HEK293T (cell line): ENCODE results near the gene INPP5D.

ENCODE experiments used
- CTCF ChIA-PET: fragments of 350-600 bp; formaldehyde crosslinking; extraction: SDS; loops from one replicate; lab custom pipeline; 2021; ENCODE audit warnings: antibody characterized with exemption, inconsistent platforms; lab: Yijun Ruan, JAX
- POLR2A ChIA-PET: fragments of 350-600 bp; formaldehyde crosslinking; extraction: SDS; loops from one replicate; lab custom pipeline; 2020; ENCODE audit warnings: antibody characterized with exemption, inconsistent platforms; lab: Yijun Ruan, JAX
- DNase-seq: peaks from one replicate; pipeline ENCODE4 v3.0.0; 2012; ENCODE audit warnings: mixed read lengths; ENCODE audit errors: extremely low spot score
- ARNT ChIP-seq: fragments of 450-650 bp; IDR thresholded peaks from 2 replicates; pipeline ENCODE4 v1.6.1; 2017; ENCODE audit warnings: mild to moderate bottlenecking
- BHLHE40 ChIP-seq: fragments of 450-650 bp; IDR thresholded peaks from 2 replicates; pipeline ENCODE4 v1.6.1; 2016; ENCODE audit warnings: mild to moderate bottlenecking, moderate library complexity, borderline replicate concordance
- CTBP1 ChIP-seq: fragments of 450-650 bp; IDR thresholded peaks from 2 replicates; pipeline ENCODE4 v1.6.1; 2016; ENCODE audit warnings: borderline replicate concordance
- ELF4 ChIP-seq: fragments of 450-650 bp; IDR thresholded peaks from 2 replicates; pipeline ENCODE4 v1.6.1; 2017; ENCODE audit warnings: antibody characterized with exemption
- FOXA1 ChIP-seq: fragments of 450-650 bp; IDR thresholded peaks from 2 replicates; pipeline ENCODE4 v1.6.1; 2016; ENCODE audit warnings: mild to moderate bottlenecking
- FOXK2 ChIP-seq: fragments of 450-650 bp; IDR thresholded peaks from 2 replicates; pipeline ENCODE4 v1.6.1; 2016; ENCODE audit warnings: mild to moderate bottlenecking
- FOXM1 ChIP-seq: fragments of 450-650 bp; IDR thresholded peaks from 2 replicates; pipeline ENCODE4 v1.6.1; 2017; ENCODE audit warnings: mild to moderate bottlenecking, borderline replicate concordance
- HDGF ChIP-seq: fragments of 450-650 bp; IDR thresholded peaks from 2 replicates; pipeline ENCODE4 v1.6.1; 2017; ENCODE audit warnings: antibody characterized with exemption, borderline replicate concordance
- L3MBTL2 ChIP-seq: fragments of 450-650 bp; conservative IDR thresholded peaks from 2 replicates; pipeline ENCODE4 v1.6.1; 2016; ENCODE audit warnings: mild to moderate bottlenecking
- LEF1 ChIP-seq: fragments of 450-650 bp; IDR thresholded peaks from 2 replicates; pipeline ENCODE4 v1.6.1; 2017; ENCODE audit warnings: mild to moderate bottlenecking, borderline replicate concordance
- NFRKB ChIP-seq: fragments of 450-650 bp; IDR thresholded peaks from 2 replicates; pipeline ENCODE4 v1.6.1; 2016; ENCODE audit warnings: mild to moderate bottlenecking, moderate library complexity
- PKNOX1 ChIP-seq: fragments of 450-650 bp; IDR thresholded peaks from 2 replicates; pipeline ENCODE4 v1.6.1; 2016
- SP1 ChIP-seq: fragments of 450-650 bp; IDR thresholded peaks from 2 replicates; pipeline ENCODE4 v1.6.1; 2017
- SUZ12 ChIP-seq: fragments of 450-650 bp; IDR thresholded peaks from 2 replicates; pipeline ENCODE4 v1.6.1; 2016; ENCODE audit warnings: mild to moderate bottlenecking
- TARDBP ChIP-seq: fragments of 450-650 bp; IDR thresholded peaks from 2 replicates; pipeline ENCODE4 v1.6.1; 2016
- ZNF384 ChIP-seq: fragments of 450-650 bp; IDR thresholded peaks from 2 replicates; pipeline ENCODE4 v1.6.1; 2016

INPP5D gene

GRCh38 chr2:233060501-233060979 is 398 bp downstream of the INPP5D start:
- no peak for DNase-seq
- TF ChIP-seq L3MBTL2 (no peak), TARDBP (no peak), FOXK2 (no peak), BHLHE40 (no peak), ELF4 (no peak), ARNT (no peak), ZNF384 (no peak), FOXM1 (no peak), HDGF (no peak), SP1 (no peak), PKNOX1 (no peak), FOXA1 (no peak), CTBP1 (no peak), LEF1 (no peak), SUZ12 (no peak), NFRKB (no peak)
- ChIA-PET POLR2A (no interaction called here), CTCF (interaction anchor here (0.6 kb wide), 1 partner anchor 70 kb away, joined by 5 read pairs; no protein-coding TSS in a partner anchor)

- no peak for TF ChIP-seq BHLHE40
- no peak for TF ChIP-seq LEF1
- no peak for TF ChIP-seq FOXA1
- no peak for TF ChIP-seq SUZ12
- no peak for TF ChIP-seq FOXM1
- no peak for TF ChIP-seq ELF4
- TF ChIP-seq PKNOX1: no peak
- no peak for TF ChIP-seq NFRKB
- no peak for TF ChIP-seq FOXK2
- no peak for TF ChIP-seq TARDBP
- TF ChIP-seq L3MBTL2: no peak
- TF ChIP-seq SP1: no peak
- TF ChIP-seq ZNF384: no peak
- no peak for TF ChIP-seq ARNT
- TF ChIP-seq HDGF: no peak
- no peak for TF ChIP-seq CTBP1
- POLR2A ChIA-PET: no interaction called here
- no peak for DNase-seq
- CTCF ChIA-PET: no interaction called here
These were observed 943 bp downstream of the INPP5D start for GRCh38 chr2:233060980-233061590.

- TF ChIP-seq HDGF: no peak
- no peak for TF ChIP-seq CTBP1
- no peak for TF ChIP-seq ARNT
- TF ChIP-seq ELF4: no peak
- TF ChIP-seq BHLHE40: no peak
- TF ChIP-seq NFRKB: no peak
- TF ChIP-seq LEF1: no peak
- TF ChIP-seq TARDBP: no peak
- TF ChIP-seq FOXA1: no peak
- no peak for TF ChIP-seq SP1
- no peak for TF ChIP-seq PKNOX1
- no peak for TF ChIP-seq SUZ12
- POLR2A ChIA-PET: interaction anchor here (0.6 kb wide), 1 partner anchor 17 kb away, joined by 3 read pairs; no protein-coding TSS in a partner anchor
- no peak for DNase-seq
- CTCF ChIA-PET: interaction anchor here (0.6 kb wide), 1 partner anchor 928 kb away, joined by 3 read pairs; no protein-coding TSS in a partner anchor
These were observed 1.7 kb downstream of the INPP5D start for GRCh38 chr2:233061591-233062450.

- ChIA-PET CTCF (interaction anchor here (0.6 kb wide), 1 partner anchor 928 kb away, joined by 3 read pairs; no protein-coding TSS in a partner anchor), POLR2A (interaction anchor here (0.6 kb wide), 1 partner anchor 18 kb away, joined by 3 read pairs; no protein-coding TSS in a partner anchor)
- no peak for DNase-seq
- TF ChIP-seq HDGF (no peak), ELF4 (no peak), TARDBP (no peak)
These were observed 2.3 kb downstream of the INPP5D start for GRCh38 chr2:233062451-233062850.

- DNase-seq: no peak
- TF ChIP-seq PKNOX1 (no peak), SUZ12 (no peak), ZNF384 (no peak), ELF4 (no peak)
- CTCF ChIA-PET: no interaction called here
- POLR2A ChIA-PET: no interaction called here
These were observed 2.8 kb downstream of the INPP5D start for GRCh38 chr2:233062946-233063268.
